Lower leg skin (tissue), 3 donors: ENCODE results near the gene SLCO6A1.

Source experiments
- POLR2A ChIP-seq, 2 donors: fragments of 450-650 bp; IDR thresholded peaks; one replicate each; pipeline ENCODE4 v1.6.1; 2016 to 2017; ENCODE audit warnings: antibody characterized with exemption in 2 of 2, mild to moderate bottlenecking in 1 of 2, moderate library complexity in 1 of 2
- TF ChIP-seq, protein P1 (sequence below), 3 donors: fragments of 450-650 bp; IDR thresholded peaks; one replicate each; pipeline ENCODE4 v1.5.1; 2016; ENCODE audit warnings: antibody characterized with exemption in 3 of 3, mild to moderate bottlenecking in 3 of 3, moderate library complexity in 2 of 3

DNA sequence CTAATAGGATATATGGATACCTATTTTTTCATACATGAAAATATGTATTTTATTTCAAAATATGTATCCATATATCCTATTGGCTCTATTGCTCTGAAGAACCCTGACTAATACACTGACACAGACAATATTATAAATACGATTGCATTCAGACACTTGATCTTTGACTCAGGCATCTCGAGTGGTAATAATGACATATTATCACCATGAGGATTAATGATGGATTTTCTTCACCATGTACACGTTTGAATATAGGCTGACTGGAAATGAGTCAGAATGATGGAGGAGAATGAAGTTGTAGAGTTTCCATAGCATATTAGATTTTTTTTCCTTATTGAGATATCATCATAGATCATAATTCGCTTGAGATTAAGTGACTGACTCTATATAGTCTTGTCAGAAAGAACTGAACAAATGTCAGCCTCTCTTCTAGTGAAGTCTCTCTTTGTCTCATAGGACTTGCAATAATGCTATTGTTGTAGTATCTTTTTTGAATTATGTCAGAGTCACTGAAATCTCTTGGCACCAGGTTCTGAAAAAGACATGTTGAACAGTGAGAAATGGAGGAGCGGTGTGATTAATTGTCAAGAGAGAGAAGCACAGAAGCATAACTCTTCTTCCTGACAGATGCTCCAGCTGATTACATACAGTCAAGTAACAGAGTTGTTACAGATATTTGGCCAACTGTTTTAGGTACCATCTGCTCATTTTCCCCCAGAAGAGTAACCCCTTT is 41.4 kb upstream of the SLCO6A1 start:
- TF ChIP-seq, protein P1, sequence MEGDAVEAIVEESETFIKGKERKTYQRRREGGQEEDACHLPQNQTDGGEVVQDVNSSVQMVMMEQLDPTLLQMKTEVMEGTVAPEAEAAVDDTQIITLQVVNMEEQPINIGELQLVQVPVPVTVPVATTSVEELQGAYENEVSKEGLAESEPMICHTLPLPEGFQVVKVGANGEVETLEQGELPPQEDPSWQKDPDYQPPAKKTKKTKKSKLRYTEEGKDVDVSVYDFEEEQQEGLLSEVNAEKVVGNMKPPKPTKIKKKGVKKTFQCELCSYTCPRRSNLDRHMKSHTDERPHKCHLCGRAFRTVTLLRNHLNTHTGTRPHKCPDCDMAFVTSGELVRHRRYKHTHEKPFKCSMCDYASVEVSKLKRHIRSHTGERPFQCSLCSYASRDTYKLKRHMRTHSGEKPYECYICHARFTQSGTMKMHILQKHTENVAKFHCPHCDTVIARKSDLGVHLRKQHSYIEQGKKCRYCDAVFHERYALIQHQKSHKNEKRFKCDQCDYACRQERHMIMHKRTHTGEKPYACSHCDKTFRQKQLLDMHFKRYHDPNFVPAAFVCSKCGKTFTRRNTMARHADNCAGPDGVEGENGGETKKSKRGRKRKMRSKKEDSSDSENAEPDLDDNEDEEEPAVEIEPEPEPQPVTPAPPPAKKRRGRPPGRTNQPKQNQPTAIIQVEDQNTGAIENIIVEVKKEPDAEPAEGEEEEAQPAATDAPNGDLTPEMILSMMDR (IDR thresholded peaks at IDR 0.05), result no peak
- no peak for TF ChIP-seq POLR2A (IDR thresholded peaks at IDR 0.05)
